ENCODE measurements around the gene ASTN2. TPM values are rescaled to one million over a fixed set of nuclear protein-coding genes. Genes with fewer than 3 reads are reported as not detected.

ASTN2 gene
- total RNA-seq, 1 experiment from 2014 or later: 4.8 TPM

DNA sequence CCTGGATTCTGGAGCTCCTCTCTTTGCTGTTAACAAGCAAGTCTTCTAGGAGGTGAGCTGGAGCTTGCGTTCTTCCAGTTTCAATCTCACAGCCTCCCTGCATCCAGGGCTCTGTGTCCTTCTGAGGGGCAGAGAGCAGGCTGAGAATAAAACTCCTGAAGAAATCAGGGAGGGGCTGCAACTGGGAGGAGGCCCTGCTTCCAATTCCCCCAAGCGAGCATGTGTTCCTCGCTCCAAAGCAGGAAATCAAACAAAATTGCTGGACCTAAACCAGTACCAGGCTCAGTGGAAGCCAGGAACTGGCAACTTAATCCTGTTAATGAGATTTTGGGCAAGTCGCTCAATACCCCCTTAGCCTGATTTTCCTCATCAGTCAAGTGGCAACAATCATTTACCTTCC, 181.8 kb downstream of the ASTN2 start:
- CTCF ChIA-PET: no interaction called here
- Histone ChIP-seq H3K79me2 (ENCODE audit: insufficient read depth, low read length) (no peaks in the 10 kb centered on the region), H3K4me2 (ENCODE audit: low read length) (no peak overlapping the region), H2AFZ (ENCODE audit: low read depth, low read length, poor library complexity, severe bottlenecking) (no peak overlapping the region), H3K4me1 (ENCODE audit: control insufficient read depth in 1 of 2, insufficient read depth in 2 of 2, low read length in 2 of 2) (no peaks in the 10 kb centered on the region), H4K20me1 (ENCODE audit: insufficient read depth) (no peaks in the 10 kb centered on the region), H3K27me3 (ENCODE audit: insufficient read depth, low read length) (no peaks in the 10 kb centered on the region), H3K9ac (ENCODE audit: low read length) (no peak overlapping the region), H3K27ac (ENCODE audit: low read depth, low read length) (no peak overlapping the region), H3K36me3 (ENCODE audit: control insufficient read depth in 1 of 2, insufficient read depth in 2 of 2, low read length in 2 of 2) (no peaks in the 10 kb centered on the region), H3K4me3 (replicated peaks in 1 of 2; ENCODE audit: low read depth in 1 of 2, low read length in 2 of 2) (no peak overlapping the region), H3K9me3 (ENCODE audit: control insufficient read depth in 1 of 2, insufficient read depth in 1 of 2, low read depth in 1 of 2, low read length in 2 of 2) (no peaks in the 10 kb centered on the region; a peak in 2 of 4 replicates), H3K9me2 (ENCODE audit: insufficient read depth) (no peaks in the 10 kb centered on the region)
- TF ChIP-seq ZFX (IDR thresholded peaks at IDR 0.05): no peak
- TF ChIP-seq, protein P1, sequence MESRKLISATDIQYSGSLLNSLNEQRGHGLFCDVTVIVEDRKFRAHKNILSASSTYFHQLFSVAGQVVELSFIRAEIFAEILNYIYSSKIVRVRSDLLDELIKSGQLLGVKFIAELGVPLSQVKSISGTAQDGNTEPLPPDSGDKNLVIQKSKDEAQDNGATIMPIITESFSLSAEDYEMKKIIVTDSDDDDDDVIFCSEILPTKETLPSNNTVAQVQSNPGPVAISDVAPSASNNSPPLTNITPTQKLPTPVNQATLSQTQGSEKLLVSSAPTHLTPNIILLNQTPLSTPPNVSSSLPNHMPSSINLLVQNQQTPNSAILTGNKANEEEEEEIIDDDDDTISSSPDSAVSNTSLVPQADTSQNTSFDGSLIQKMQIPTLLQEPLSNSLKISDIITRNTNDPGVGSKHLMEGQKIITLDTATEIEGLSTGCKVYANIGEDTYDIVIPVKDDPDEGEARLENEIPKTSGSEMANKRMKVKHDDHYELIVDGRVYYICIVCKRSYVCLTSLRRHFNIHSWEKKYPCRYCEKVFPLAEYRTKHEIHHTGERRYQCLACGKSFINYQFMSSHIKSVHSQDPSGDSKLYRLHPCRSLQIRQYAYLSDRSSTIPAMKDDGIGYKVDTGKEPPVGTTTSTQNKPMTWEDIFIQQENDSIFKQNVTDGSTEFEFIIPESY (IDR thresholded peaks at IDR 0.05; ENCODE audit: extremely low read depth, insufficient replicate concordance, low read length): no peak
- TF ChIP-seq, protein P2, sequence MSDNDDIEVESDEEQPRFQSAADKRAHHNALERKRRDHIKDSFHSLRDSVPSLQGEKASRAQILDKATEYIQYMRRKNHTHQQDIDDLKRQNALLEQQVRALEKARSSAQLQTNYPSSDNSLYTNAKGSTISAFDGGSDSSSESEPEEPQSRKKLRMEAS (IDR thresholded peaks at IDR 0.05): no peak
- TF ChIP-seq, protein P3, sequence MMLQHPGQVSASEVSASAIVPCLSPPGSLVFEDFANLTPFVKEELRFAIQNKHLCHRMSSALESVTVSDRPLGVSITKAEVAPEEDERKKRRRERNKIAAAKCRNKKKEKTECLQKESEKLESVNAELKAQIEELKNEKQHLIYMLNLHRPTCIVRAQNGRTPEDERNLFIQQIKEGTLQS (IDR thresholded peaks at IDR 0.05): no peak
- no peak for TF ChIP-seq ELF1 (IDR thresholded peaks at IDR 0.05; ENCODE audit: borderline replicate concordance, low read depth)
- TF ChIP-seq FOSL1 (IDR thresholded peaks at IDR 0.05; ENCODE audit: low read depth): no peak
- intact Hi-C loops (cut with micrococcal nuclease): no loop called here
- POLR2A ChIA-PET: no interaction called here
- ATAC-seq (no peak), DNase-seq (ENCODE audit: low read depth, low spot score) (no peak)
- BruUV-seq (replicated peaks): no TSS peak
- RAD21 ChIA-PET (ENCODE audit: low non-redundant PET in 1 of 2, low total read pairs in 2 of 2, uncharacterized antibody in 2 of 2, unreplicated experiment in 2 of 2): no interaction called here

DNA sequence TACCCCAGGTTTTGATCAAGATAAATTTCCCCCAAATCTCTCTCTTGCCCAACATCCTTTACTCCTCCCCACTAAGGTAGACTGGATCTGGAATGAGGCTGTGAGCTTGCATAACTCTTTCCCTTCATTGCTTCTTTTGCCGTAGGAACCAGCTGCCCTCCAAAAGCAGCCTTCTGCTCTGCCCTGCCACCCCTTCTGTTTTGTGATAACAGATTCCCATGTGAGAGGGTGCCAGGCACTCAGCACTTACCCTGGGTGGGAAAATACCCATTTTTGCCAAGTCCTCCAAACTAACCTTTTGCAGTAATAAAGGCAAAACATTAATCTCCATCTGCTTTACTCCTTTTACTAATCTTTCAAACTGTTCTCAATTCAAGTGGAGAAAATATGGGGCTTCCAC, 182.6 kb downstream of the ASTN2 start:
- ATAC-seq: no peak
- Histone ChIP-seq H3K4me2 (ENCODE audit: low read length) (no peak overlapping the region), H3K27ac (ENCODE audit: low read depth, low read length) (no peak overlapping the region), H3K9ac (ENCODE audit: low read length) (no peak overlapping the region), H3K27me3 (ENCODE audit: insufficient read depth, low read length) (no peaks in the 10 kb centered on the region), H3K4me1 (ENCODE audit: control insufficient read depth in 1 of 2, insufficient read depth in 2 of 2, low read length in 2 of 2) (no peaks in the 10 kb centered on the region), H2AFZ (ENCODE audit: low read depth, low read length, poor library complexity, severe bottlenecking) (no peak overlapping the region), H4K20me1 (ENCODE audit: insufficient read depth) (no peaks in the 10 kb centered on the region), H3K4me3 (replicated peaks in 1 of 2; ENCODE audit: low read depth in 1 of 2, low read length in 2 of 2) (no peak overlapping the region), H3K79me2 (ENCODE audit: insufficient read depth, low read length) (no peaks in the 10 kb centered on the region), H3K9me3 (ENCODE audit: control insufficient read depth in 1 of 2, insufficient read depth in 1 of 2, low read depth in 1 of 2, low read length in 2 of 2) (no peaks in the 10 kb centered on the region; a peak in 1 of 4 replicates), H3K9me2 (ENCODE audit: insufficient read depth) (no peaks in the 10 kb centered on the region), H3K36me3 (ENCODE audit: control insufficient read depth in 1 of 2, insufficient read depth in 2 of 2, low read length in 2 of 2) (no peaks in the 10 kb centered on the region)
- no TSS peak for BruUV-seq (replicated peaks)
- no peak for DNase-seq (ENCODE audit: low read depth, low spot score)
- RAD21 ChIA-PET (ENCODE audit: low non-redundant PET in 1 of 2, low total read pairs in 2 of 2, uncharacterized antibody in 2 of 2, unreplicated experiment in 2 of 2): no interaction called here
- intact Hi-C loops (cut with micrococcal nuclease): no loop called here
- CTCF ChIA-PET: no interaction called here
- POLR2A ChIA-PET: no interaction called here
- TF ChIP-seq CBX3 (IDR thresholded peaks at IDR 0.05; ENCODE audit: low read depth) (no peak), ZNF274 (IDR thresholded peaks at IDR 0.05; ENCODE audit: low read depth, low read length) (no peak), SP1 (IDR thresholded peaks at IDR 0.05; ENCODE audit: low read depth) (no peak), CEBPB (IDR thresholded peaks at IDR 0.05; ENCODE audit: low read depth) (no peak), YY1 (IDR thresholded peaks at IDR 0.05; ENCODE audit: extremely low read depth, insufficient replicate concordance, low read depth, low read length) (no peak), POLR2AphosphoS5 (IDR thresholded peaks at IDR 0.05; ENCODE audit: low read depth, low read length) (no peak)
- TF ChIP-seq, protein P4, sequence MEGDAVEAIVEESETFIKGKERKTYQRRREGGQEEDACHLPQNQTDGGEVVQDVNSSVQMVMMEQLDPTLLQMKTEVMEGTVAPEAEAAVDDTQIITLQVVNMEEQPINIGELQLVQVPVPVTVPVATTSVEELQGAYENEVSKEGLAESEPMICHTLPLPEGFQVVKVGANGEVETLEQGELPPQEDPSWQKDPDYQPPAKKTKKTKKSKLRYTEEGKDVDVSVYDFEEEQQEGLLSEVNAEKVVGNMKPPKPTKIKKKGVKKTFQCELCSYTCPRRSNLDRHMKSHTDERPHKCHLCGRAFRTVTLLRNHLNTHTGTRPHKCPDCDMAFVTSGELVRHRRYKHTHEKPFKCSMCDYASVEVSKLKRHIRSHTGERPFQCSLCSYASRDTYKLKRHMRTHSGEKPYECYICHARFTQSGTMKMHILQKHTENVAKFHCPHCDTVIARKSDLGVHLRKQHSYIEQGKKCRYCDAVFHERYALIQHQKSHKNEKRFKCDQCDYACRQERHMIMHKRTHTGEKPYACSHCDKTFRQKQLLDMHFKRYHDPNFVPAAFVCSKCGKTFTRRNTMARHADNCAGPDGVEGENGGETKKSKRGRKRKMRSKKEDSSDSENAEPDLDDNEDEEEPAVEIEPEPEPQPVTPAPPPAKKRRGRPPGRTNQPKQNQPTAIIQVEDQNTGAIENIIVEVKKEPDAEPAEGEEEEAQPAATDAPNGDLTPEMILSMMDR (IDR thresholded peaks at IDR 0.05 in 2 of 3, conservative IDR thresholded peaks at IDR 0.05 in 1 of 3; ENCODE audit: borderline replicate concordance in 1 of 3, insufficient read depth in 1 of 3, low read depth in 2 of 3, low read length in 2 of 3): no peak
- TF ChIP-seq, protein P2 (IDR thresholded peaks at IDR 0.05): no peak
- TF ChIP-seq, protein P1 (IDR thresholded peaks at IDR 0.05; ENCODE audit: extremely low read depth, insufficient replicate concordance, low read length): no peak
